Subcutaneous adipose tissue (tissue), 4 donors: ENCODE measurements around the gene CCNI2. TPM values are rescaled to one million over a fixed set of nuclear protein-coding genes. Genes with fewer than 3 reads are reported as not detected.

Source experiments
- CTCF ChIP-seq: fragments of 450-650 bp; IDR thresholded peaks from one replicate; pipeline ENCODE4 v1.5.1; 2016; ENCODE audit warnings: low read depth, mild to moderate bottlenecking, control low read depth, antibody characterized with exemption, moderate library complexity
- total RNA-seq, 4 donors: library from RNA; depleted of rRNA; stranded (reverse); fragments of >200 nt; gene quantifications; one replicate each; pipeline ENCODE4 v1.1.0, GENCODE V29; 2016

CCNI2 gene
- total RNA-seq, 4 donors from 2014 or later: not detected

- TF ChIP-seq CTCF: no peak
Measured at GRCh38 chr5:132751444-132751843, 4.2 kb downstream of the CCNI2 start.

- TF ChIP-seq CTCF: no peak
Measured at GRCh38 chr5:132751971-132752580, 4.8 kb downstream of the CCNI2 start.

- TF ChIP-seq CTCF: no peak
Measured at GRCh38 chr5:132752581-132753125, 5.4 kb downstream of the CCNI2 start.

- TF ChIP-seq CTCF: no peak
Measured at GRCh38 chr5:132753135-132753987, 6.1 kb downstream of the CCNI2 start.

GRCh38 chr5:132754111-132754510 is 6.9 kb downstream of the CCNI2 start:
- TF ChIP-seq CTCF: no peak

- TF ChIP-seq CTCF: no peak
Measured at GRCh38 chr5:132754947-132755346, 7.7 kb downstream of the CCNI2 start.

- no peak for TF ChIP-seq CTCF
Measured at GRCh38 chr5:132756542-132756941, 9.3 kb downstream of the CCNI2 start.
